Lower lobe of right lung (tissue), 2 donors: ENCODE data around the gene SKA1. TPM values are rescaled to one million over a fixed set of nuclear protein-coding genes. Genes with fewer than 3 reads are reported as not detected.

Experiments
- ATAC-seq, 2 donors: fragments of 200-7000 bp; cut with Tn5 transposase; one replicate each; pipeline ENCODE4 v1.9.1; 2020 to 2022; ENCODE audit warnings: mild to moderate bottlenecking in 2 of 2, moderate library complexity in 2 of 2
- DNase-seq: peaks from one replicate; pipeline ENCODE4 v3.0.0-alpha.2; 2020
- H3K27ac ChIP-seq: fragments of 200-600 bp; one replicate; pipeline ENCODE4 v1.8.0; 2022
- H3K27me3 ChIP-seq: fragments of 200-600 bp; one replicate; pipeline ENCODE4 v1.8.0; 2022; ENCODE audit warnings: low read depth
- H3K36me3 ChIP-seq: fragments of 200-600 bp; one replicate; pipeline ENCODE4 v1.8.0; 2022; ENCODE audit warnings: mild to moderate bottlenecking
- H3K4me1 ChIP-seq: fragments of 200-600 bp; one replicate; pipeline ENCODE4 v1.8.0; 2022
- H3K4me3 ChIP-seq: fragments of 200-600 bp; one replicate; pipeline ENCODE4 v1.8.0; 2022; ENCODE audit warnings: mild to moderate bottlenecking
- H3K9me3 ChIP-seq: fragments of 200-600 bp; one replicate; pipeline ENCODE4 v1.8.0; 2022
- intact Hi-C: fragments of 100-400 bp; cut with DNase I; formaldehyde crosslinking; loops from one replicate; pipeline ENCODE4 v1.11.0; 2022
- total RNA-seq: library from RNA; stranded (reverse); fragmentation: NEBNext Ultra II Directional; extraction: Animal tissue kit (Norgen Biotek cat#: 25700); gene quantifications from one replicate; pipeline ENCODE4 v1.2.1, GENCODE V29; 2021
- TF ChIP-seq, protein P1 (sequence below): fragments of 200-600 bp; IDR thresholded peaks from one replicate; pipeline ENCODE4 v1.8.0; 2022; ENCODE audit warnings: antibody characterized with exemption, mild to moderate bottlenecking
- donor health status: DM: no; HTN: yes; CAD: no; lungs with severe emphysema.

Gene SKA1
- total RNA-seq, 1 donor from 2014 or later: 1.2 TPM

DNA sequence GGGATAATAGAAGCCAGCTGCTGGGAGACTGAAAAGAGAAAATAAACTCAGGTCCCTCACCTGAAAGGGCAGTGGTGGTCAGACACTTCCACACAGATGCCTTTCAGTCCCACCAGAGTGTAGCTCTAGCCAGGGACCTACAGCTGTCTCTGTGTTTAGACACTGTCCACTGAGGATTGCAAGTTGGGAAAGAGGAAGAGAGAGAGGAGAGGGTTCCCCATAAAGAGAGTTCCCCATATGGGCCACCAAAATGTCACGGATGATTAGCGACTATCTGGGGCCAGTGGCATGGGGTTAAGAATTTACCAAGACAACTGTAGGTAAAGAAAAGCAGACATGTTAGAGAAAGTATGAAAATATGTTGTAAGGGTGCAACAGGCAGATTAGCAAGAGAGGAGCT lies 36.7 kb upstream of the SKA1 start:
- ATAC-seq (peak in 1 of 2 donors; percentile 46), DNase-seq (no peak)
- Histone ChIP-seq H3K9me3 (no peaks in the 10 kb centered on the region), H3K36me3 (no peaks in the 10 kb centered on the region), H3K27ac (no peak overlapping the region), H3K4me1 (no peaks in the 10 kb centered on the region), H3K4me3 (no peak overlapping the region), H3K27me3 (peaks cover 34% of the 10 kb centered on the region)
- intact Hi-C loops: no loop called here
- TF ChIP-seq, protein P1, sequence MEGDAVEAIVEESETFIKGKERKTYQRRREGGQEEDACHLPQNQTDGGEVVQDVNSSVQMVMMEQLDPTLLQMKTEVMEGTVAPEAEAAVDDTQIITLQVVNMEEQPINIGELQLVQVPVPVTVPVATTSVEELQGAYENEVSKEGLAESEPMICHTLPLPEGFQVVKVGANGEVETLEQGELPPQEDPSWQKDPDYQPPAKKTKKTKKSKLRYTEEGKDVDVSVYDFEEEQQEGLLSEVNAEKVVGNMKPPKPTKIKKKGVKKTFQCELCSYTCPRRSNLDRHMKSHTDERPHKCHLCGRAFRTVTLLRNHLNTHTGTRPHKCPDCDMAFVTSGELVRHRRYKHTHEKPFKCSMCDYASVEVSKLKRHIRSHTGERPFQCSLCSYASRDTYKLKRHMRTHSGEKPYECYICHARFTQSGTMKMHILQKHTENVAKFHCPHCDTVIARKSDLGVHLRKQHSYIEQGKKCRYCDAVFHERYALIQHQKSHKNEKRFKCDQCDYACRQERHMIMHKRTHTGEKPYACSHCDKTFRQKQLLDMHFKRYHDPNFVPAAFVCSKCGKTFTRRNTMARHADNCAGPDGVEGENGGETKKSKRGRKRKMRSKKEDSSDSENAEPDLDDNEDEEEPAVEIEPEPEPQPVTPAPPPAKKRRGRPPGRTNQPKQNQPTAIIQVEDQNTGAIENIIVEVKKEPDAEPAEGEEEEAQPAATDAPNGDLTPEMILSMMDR: no peak

DNA sequence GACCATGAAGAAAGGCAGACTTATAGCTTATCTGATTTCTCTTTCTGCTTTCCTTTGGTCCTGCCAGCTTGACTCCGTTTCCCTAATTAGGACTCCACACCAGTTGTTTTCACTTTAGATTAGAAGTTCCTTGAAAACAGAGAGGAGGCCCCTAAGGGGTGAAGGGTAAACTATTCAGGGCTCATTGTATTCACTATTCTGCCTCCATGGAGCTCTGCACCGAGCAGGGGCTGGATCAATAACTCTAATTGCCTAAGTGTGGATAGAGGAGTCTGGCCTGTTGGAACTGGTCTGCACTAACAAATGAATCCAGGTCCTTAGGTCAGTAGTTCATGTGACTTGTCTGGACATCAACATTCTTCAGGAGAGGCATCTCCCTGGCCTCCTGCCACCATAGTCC lies 36.1 kb upstream of the SKA1 start:
- DNase-seq: no peak
- peaks cover 34% of the 10 kb centered on the region for H3K27me3 ChIP-seq
- H3K4me1 ChIP-seq: no peaks in the 10 kb centered on the region
- H3K27ac ChIP-seq: no peak overlapping the region
- intact Hi-C loops: no loop called here
- no peaks in the 10 kb centered on the region for H3K36me3 ChIP-seq
- no peak for ATAC-seq
- H3K4me3 ChIP-seq: no peak overlapping the region
- no peaks in the 10 kb centered on the region for H3K9me3 ChIP-seq
- TF ChIP-seq, protein P1: no peak

DNA sequence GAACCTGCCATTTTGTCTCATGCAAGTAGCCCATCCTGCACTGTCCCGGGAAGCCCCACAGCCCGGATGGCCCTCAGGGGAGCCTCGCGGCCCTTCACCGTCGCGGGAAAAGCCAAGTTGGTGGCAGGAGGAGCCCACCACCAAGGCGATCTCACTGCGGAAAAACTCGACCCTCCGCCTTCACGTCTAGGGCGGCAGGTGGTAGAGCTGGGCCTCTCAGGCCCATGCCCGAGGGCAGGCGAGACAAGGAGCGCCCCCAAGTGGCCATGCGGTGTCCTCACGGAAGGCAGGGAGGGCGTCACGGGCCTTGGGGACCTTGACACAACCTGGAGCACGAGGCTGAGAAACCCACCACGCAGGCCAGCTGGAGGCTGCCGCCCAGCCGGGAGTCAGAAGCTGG lies 34.8 kb upstream of the SKA1 start:
- Histone ChIP-seq H3K4me1 (no peaks in the 10 kb centered on the region), H3K9me3 (no peaks in the 10 kb centered on the region), H3K4me3 (no peak overlapping the region), H3K27me3 (peaks cover 30% of the 10 kb centered on the region), H3K36me3 (no peaks in the 10 kb centered on the region), H3K27ac (no peak overlapping the region)
- DNase-seq: no peak
- intact Hi-C loops: no loop called here
- peak in 1 of 2 donors; percentile 23 for ATAC-seq
- TF ChIP-seq, protein P1: no peak

DNA sequence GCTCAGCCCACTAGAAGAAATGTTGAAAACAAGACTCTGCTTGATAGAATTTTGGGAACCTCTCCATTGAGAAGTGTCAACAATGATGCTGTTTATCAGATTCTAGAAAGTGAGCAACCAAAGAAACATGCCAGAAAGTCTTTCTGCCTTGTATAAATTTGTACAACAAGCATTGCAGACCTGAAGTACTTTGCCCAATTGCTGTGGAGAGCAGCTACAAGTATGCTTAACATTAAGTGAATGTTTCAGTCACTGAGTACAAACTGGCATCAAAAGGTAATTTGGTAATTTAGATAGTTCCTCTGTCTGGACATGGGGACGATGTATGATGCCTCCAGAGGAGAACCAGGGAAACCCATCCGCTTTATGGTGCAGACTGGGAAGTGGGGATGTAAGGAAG lies 33.4 kb upstream of the SKA1 start:
- ATAC-seq (peak; percentile 67 to 91), DNase-seq (no peak)
- Histone ChIP-seq H3K4me3 (no peak overlapping the region), H3K36me3 (no peaks in the 10 kb centered on the region), H3K27ac (no peak overlapping the region), H3K27me3 (peaks cover 30% of the 10 kb centered on the region), H3K9me3 (no peaks in the 10 kb centered on the region), H3K4me1 (no peaks in the 10 kb centered on the region)
- intact Hi-C loops: no loop called here
- TF ChIP-seq, protein P1: no peak

DNA sequence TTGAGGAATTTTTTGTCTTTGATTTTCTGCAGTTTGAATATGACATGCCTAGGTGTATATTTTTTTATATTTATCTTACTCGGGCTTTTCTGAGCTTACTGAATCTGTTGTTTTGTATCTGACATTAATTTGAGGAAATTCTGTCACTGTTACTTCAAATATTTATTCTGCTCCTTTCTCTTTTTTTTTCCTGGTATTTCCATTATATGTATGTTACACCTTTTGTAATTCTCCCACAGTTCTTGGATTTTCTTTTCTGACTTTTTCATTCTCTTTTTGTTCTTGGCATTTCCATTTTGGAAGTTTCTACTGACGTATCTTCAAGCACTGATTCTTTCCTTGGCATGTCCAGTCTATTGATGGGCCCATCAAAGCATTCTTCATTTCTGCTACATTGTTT lies 24.1 kb upstream of the SKA1 start:
- Histone ChIP-seq H3K4me3 (no peak overlapping the region), H3K4me1 (no peaks in the 10 kb centered on the region), H3K36me3 (no peaks in the 10 kb centered on the region), H3K9me3 (no peaks in the 10 kb centered on the region), H3K27ac (no peak overlapping the region), H3K27me3 (peaks cover 20% of the 10 kb centered on the region)
- no peak for ATAC-seq
- intact Hi-C loops: no loop called here
- DNase-seq: no peak
- TF ChIP-seq, protein P1: no peak
